Activated naive CD4-positive, alpha-beta T cell (primary cell): Measurements from ENCODE around the gene FOSB.
"Not testable (repeated sequence)": the region's sequence is repeated elsewhere in the genome, so short reads cannot be mapped to it uniquely, and the experiment has no call there.

Experiments used
- DNase-seq, 4 experiments: peaks; one replicate each; lab custom pipeline; 2025; lab: John Stamatoyannopoulos, UW

FOSB gene

GRCh38 chr19:45467456-45468158 lies at the start of gene FOSB:
FOSB (plus strand) TSS chr19:45467996; CDS start chr19:45468587, 591 bp downstream.
- DNase-seq, result peak; percentile 91 to 98 (median 94)

DNA sequence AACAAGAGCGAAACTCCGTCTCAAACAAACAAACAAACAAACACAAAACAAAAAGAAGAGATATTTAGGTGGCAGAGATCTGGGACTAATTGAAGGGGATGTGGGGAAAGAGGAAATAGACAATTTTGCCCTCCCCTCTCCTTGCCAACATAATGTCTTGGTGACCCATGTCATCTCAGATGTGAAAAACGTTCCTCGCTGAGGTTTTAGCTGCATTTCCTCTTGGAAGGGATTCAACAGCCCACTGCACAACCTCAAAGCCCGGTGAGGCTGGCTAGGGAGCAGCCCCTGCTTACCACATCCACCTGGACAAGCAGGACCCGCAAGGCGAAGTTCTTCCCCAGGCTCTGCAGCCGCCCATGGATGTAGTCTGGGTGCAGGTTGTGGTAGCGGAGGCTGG lies 49.0 kb upstream of the FOSB start:
- no peak for DNase-seq

DNA sequence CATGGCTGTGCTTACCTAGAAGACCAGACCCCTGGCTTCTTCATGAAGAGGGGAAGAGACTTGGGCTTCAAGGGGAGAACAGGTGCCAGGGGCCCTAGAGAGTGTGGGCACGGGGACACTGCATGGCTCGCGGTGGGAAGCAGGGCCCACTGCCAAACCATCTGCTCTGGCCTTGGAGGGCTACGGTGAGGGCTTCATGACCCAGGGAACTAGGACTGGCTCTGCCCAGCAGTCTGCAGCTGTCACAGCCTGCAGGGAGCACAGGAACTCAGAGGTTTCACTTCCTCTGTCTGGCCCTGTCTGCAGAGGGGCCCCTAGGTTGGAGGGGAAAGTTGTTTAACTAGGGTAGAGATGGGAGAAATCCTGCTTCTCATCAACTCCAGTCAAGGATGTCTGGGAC lies 48.4 kb upstream of the FOSB start:
- DNase-seq, result no peak

GRCh38 chr19:45419895-45420294 lies 47.9 kb upstream of the FOSB start:
- DNase-seq, result no peak

DNA sequence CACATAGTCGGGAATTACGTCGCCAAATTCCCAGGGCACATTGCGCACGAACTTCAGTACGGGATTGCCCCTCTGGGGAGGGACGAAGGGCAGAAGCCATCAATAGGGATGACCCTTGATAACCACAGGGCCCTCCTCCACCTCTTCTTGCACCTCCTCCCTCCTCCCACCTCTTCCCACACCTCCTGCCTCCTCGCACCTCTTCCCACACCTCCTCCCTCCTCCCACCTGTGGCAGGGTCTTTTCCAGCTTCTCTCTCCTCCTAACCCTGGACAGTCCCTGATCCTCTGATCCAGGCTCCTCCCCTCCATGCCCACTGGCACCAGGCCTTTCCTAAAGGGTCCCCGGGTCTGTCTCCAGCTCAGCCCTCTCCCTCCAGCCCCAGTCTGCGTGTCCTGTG lies 47.4 kb upstream of the FOSB start:
- DNase-seq, result no peak

DNA sequence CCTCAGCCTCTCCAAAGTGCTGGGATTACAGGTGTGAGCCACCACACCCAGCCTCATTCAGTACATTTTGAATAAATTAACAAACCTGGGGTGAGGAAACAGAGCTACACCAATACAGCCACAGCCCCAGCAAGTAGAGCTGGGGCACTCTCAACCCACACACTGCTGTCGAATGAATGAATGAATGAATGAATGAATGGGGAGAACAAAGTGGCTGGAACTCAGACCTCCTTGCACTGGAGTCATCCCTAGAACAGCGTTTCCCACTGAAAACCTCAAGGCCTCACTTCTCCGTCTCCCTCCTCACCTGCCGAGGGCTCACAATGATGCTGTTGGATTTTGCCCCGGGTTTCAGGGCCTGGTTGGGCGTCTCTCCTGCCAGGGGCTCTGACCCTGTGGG lies 46.9 kb upstream of the FOSB start:
- no peak for DNase-seq

GRCh38 chr19:45421947-45422498 lies 45.8 kb upstream of the FOSB start:
- no peak for DNase-seq

DNA sequence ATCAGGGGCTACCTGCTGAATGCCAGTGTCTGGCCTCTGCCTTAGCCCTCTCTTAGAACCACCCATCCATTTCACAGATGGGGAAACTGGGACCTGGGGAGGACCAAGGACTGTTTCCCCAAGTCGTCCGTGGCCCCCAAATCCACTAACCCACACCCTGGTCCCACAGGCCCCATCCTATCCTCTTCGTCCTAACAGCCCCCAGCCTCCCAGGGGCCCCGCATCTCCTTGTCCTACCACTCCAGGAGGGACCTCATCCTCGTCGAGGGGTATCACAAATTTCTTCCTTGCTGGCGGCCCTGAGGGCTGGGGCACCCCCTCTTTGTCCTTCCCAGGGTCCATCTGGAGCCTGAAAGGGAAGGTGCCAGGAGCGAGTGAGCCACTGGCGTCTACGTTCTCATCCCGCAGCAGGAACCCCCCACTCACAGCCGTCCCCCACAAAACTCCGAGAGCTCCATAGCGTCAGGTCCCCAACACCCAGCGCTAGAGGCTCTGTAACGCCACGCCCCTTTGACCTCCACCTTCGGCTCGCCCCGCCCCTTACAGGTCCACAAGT lies 44.7 kb upstream of the FOSB start:
- peak in 1 of 4 experiments; percentile 37 for DNase-seq

GRCh38 chr19:45423589-45424190 lies 44.1 kb upstream of the FOSB start, which contains the start of gene ERCC1:
ERCC1 (minus strand) TSS chr19:45423917; CDS start chr19:45423374, 543 bp downstream.
- peak in 3 of 4 experiments; percentile 55 to 70 (median 56) for DNase-seq

DNA sequence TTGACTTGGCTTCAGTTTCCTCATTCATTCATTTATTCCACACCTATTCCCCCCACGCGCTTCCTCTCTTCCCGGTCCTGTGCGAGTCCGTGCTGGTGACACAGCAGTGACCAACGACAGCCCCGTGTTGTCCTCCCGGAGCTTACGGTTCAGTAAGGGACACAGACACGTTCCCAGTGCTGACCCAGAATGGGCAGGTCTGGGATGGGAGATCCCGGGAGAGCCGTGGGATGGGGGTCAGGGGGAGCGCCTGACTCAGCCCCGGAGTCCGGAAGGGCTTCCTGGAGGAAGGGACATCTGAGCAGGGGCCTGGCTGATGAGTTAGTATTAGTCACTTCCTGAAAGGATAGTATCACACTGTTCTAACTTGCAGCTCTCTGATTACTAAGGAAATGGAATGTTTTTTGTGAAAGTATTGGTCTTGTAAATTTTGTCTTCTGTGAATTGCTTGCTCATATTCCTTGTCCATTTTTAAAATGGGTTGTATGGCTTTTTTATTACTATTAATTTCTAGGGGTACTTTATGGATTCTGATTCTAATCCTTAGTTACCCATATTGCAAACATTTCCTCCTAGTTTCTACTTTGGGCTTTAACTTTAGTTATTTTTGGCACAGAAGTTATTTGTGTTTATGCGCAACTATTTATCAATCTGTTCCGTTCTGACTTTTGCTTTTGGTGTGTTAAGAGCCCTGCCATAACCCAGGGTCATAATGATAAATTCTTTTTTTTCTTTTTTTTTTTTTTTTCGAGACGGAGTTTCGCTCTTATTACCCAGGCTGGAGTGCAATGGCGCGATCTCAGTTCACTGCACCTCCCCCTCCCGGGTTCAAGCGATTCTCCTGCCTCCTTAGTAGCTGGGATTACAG lies 43.4 kb upstream of the FOSB start:
- no peak for DNase-seq

- no peak for DNase-seq
Measured at GRCh38 chr19:45428384-45429231, 39.2 kb upstream of the FOSB start.

DNA sequence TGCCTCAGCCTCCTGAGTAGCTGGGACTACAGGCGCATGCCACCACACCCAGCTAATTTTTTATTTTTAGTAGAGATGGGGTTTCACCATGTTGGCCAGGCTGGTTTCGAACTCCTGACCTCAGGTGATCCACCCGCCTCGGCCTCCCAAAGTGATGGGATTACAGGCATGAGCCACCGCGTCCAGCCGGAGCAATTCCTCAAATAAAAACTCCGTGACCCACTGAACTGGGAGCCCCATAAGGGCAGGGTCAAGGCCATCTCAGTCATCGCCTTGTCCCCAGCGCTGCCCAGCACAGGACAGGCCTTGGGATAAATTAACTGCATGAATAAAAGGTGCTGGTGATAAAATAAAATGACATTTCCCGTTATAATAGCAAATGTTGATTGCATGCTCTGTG lies 37.9 kb upstream of the FOSB start:
- DNase-seq, result not testable (repeated sequence)

DNA sequence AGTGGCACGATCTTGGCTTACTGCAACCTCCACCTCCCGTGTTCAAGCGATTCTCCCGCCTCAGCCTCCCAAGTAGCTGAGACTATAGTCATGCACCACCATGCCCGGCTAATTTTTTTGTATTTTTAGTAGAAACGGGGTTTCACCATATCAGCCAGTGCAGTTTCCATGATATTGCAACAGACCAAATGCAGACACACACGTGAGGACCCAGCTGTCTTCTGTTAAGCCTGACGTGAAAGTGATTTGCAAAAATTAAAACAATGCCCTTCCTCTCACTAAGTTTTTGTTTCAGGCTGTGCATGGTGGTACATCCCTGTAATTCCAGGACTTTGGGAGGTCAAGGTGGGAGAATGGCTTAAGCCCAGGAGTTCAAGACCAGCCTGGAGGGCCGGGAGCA lies 36.8 kb upstream of the FOSB start:
- not testable (repeated sequence) for DNase-seq

- DNase-seq, result not testable (repeated sequence)
Measured at GRCh38 chr19:45432543-45432942, 35.3 kb upstream of the FOSB start.

DNA sequence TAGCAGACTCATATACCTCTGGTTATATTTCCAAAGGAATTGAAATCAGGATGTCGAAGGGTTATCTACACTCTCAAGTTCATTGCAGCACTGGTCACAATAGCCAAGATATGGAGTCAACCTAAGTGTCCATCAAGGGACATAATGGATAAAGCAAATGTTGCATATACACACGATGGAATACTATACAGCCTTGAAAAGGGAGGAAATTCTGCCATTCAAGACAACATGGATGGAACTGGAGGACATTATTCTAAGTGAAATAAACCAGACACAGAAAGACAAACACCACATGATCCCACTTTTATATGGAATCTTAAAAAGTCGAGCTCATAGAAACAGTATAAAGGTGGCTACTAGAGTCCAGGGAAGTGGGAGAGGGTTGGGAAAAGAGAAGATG lies 30.5 kb upstream of the FOSB start:
- DNase-seq, result no peak

- no peak for DNase-seq
Measured at GRCh38 chr19:45439190-45439568, 28.6 kb upstream of the FOSB start.

GRCh38 chr19:45439569-45440258 lies 28.1 kb upstream of the FOSB start:
- peak; percentile 75 to 85 (median 81) for DNase-seq

DNA sequence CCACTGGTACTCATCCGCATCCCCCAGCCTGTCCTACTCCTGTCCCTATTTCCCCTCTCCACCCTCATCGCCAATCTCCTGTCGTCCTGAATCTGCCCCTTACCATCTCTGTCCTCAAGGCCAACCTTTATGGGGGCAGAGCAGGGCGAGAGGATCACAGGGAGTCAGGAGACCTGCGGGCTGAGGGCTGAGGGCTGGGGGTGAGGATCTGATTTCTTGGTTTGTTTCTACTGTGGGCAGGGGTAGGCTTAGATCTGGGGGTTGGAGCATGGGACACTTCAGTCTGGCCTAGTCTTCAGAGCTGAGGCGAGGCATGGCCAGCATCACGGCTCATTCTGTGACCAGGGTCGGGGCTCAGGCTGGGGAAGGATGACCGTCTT lies 27.5 kb upstream of the FOSB start:
- no peak for DNase-seq

DNA sequence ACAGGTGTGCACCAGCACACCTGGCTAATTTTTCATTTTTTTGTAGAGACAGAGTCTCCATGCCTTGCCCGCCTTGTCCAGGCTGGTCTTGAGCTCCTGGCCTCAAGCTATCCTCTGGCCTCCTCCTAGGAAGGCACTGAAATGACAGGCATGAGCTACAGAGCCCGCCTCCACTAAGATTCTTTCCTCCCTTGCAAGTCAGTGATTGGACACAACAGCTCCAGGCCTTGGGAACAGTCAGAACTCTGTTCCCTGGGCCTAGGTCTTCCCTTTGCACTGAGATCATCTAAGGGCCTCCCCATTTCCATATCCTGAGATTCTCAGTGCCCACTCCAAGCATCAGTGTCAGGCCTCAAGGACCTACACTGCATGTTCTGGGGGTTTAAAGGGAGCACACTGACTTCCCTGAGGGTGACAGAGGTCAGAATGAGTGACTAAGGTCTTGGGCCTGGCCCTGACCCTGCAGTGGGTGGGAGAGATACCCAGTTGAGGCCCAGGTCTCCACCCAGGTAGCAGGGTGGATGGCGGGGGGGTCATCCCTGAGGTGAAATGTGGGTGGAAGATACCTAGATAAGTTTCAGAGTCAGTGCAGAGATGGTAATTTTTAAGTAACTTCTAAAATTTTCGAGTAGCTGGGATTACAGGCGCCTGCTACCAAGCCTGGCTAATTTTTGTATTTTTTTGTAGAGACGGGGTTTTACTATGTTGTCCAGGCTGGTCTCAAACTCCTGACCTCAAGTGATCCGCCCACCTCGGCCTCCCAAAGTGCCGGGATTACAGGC lies 26.7 kb upstream of the FOSB start:
- DNase-seq, result no peak

- DNase-seq, result no peak
Measured at GRCh38 chr19:45442408-45442777, 25.4 kb upstream of the FOSB start.
